Measurements from ENCODE around the gene MAP4K4. TPM values are rescaled to one million over a fixed set of nuclear protein-coding genes. Genes with fewer than 3 reads are reported as not detected.
A peak's percentile ranks its signal among the peaks of the same experiment; 100 is the strongest.
"Not testable (repeated sequence)": the region's sequence is repeated elsewhere in the genome, so short reads cannot be mapped to it uniquely, and the experiment has no call there.

The MAP4K4 gene
- total RNA-seq, 1 donor from 2014 or later = 115 TPM

- DNase-seq (ENCODE audit: low read depth) = no peak
- no peak for TF ChIP-seq CTCF (conservative IDR thresholded peaks at IDR 0.05; ENCODE audit: low read depth, low read length)
- H3K4me3 ChIP-seq (ENCODE audit: low read depth, low read length) = no peak overlapping the region
Observed at GRCh38 chr2:101748000-101748399, 50.5 kb downstream of the MAP4K4 start.

GRCh38 chr2:101748462-101748861, 51.0 kb downstream of the MAP4K4 start:
- DNase-seq (ENCODE audit: low read depth); H3K4me3 ChIP-seq (ENCODE audit: low read depth, low read length): not testable (repeated sequence)

- no peak for TF ChIP-seq CTCF (conservative IDR thresholded peaks at IDR 0.05; ENCODE audit: low read depth, low read length)
- H3K4me3 ChIP-seq (ENCODE audit: low read depth, low read length) = no peak overlapping the region
- DNase-seq (ENCODE audit: low read depth) = no peak
Observed at GRCh38 chr2:101750688-101751087, 53.2 kb downstream of the MAP4K4 start.

GRCh38 chr2:101751276-101751815, 53.8 kb downstream of the MAP4K4 start:
- no peak overlapping the region for H3K4me3 ChIP-seq (ENCODE audit: low read depth, low read length)
- DNase-seq (ENCODE audit: low read depth) = no peak
- no peak for TF ChIP-seq CTCF (conservative IDR thresholded peaks at IDR 0.05; ENCODE audit: low read depth, low read length)

GRCh38 chr2:101751875-101752619, 54.5 kb downstream of the MAP4K4 start:
- no peak overlapping the region for H3K4me3 ChIP-seq (ENCODE audit: low read depth, low read length)
- TF ChIP-seq CTCF (conservative IDR thresholded peaks at IDR 0.05; ENCODE audit: low read depth, low read length) = no peak
- DNase-seq (ENCODE audit: low read depth) = no peak

GRCh38 chr2:101752716-101753616, 55.5 kb downstream of the MAP4K4 start:
- peak; percentile 7 for TF ChIP-seq CTCF (conservative IDR thresholded peaks at IDR 0.05; ENCODE audit: low read depth, low read length)
- no peak overlapping the region for H3K4me3 ChIP-seq (ENCODE audit: low read depth, low read length)
- no peak for DNase-seq (ENCODE audit: low read depth)

Measured in epithelial cell of proximal tubule (primary cell).